G401.6 (cell line): Measurements from ENCODE around the gene HPCAL1.

Source experiments
- FAIRE-seq: peaks from 2 replicates; lab custom pipeline; 2012; peaks lifted over from hg19 to GRCh38; lab: Jason Lieb, UNC

The HPCAL1 gene

GRCh38 chr2:10357193-10358169, 54.8 kb downstream of the HPCAL1 start:
- FAIRE-seq, result no peak

GRCh38 chr2:10359246-10359645, 56.5 kb downstream of the HPCAL1 start:
- FAIRE-seq, result no peak

DNA sequence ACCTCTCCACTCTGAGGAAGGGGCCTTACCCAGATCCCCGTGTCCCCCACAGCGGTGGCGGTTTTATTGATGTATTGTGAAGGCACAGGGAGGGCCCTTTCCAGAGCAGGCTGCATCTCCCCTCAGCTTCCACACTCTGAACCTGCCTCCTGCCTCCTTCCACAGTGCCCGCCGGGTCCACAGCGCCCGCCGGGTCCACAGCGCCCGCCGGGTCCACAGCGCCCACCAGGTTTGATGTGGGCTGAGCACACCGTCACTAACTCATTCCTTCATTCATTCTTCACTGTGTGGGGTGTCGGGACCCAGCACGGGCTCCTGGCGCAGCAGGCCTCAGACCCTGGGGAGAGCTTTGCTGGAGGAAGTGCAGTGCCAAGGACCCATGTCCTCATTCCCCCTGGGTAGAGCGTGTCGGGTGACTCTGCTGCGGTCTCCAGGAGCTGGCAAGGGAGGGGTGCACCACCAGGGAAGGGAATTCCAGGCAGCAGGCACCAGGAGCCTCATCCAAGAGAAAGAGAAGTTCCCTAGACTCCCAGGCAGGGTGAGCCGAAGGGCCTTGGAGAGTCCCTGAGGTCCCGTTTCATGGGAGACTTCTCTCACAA, 57.1 kb downstream of the HPCAL1 start:
- FAIRE-seq, result no peak

DNA sequence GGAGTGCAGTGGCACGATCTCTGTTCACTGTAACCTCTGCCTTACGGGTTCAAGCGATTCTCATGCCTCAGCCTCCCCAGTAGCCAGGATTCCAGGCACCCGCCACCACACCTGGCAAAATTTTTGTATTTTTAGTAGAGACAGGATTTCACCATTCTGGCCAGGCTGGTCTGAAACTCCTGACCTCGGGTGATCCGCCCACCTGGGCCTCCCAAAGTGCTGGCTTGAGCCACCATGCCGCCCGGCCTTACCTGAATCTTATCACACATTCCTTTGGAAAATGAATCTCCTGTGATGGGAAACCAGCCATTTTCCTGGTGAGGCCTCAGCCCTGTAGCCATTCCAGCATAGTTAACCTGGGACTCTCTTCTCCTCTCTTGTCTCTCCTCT, 57.8 kb downstream of the HPCAL1 start:
- FAIRE-seq, result no peak

DNA sequence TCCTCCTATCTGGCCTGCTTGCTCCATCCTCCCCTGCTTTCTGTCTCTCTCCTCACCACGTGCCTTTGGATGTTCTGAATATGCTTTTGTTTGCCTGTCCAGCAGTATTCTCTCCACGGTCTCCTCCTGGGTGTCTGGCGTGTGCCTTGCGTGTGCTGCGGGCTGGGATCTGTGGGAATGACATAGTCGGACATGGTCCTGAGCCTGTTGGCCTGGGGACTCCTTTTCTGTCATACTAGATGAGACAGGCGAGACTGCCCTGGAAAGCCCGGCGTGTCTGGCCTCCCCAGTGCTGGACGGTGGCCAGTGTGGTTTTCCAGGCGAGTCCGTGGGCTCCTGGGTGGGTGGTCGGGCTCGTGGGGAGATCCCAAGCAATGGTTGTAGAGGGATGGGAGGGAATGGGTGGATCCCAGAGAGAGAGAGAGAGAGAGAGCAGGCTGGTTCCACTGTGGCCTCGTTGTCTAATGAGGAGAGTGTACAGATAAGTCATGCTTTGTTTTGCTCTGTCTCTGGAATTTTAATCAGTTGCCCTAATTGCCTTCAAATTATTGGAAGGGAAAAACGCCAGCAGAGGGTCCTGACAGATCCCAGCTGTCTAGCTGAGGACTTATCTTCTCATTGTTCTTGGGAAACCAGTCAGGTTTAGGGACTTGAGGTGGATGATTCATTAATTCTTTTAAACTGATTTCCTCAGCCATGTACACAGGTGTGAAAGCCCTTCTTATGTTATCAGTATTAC, 58.3 kb downstream of the HPCAL1 start:
- FAIRE-seq, result no peak

- no peak for FAIRE-seq
Observed at GRCh38 chr2:10362096-10362897, 59.6 kb downstream of the HPCAL1 start.

- no peak for FAIRE-seq
Observed at GRCh38 chr2:10362898-10363454, 60.3 kb downstream of the HPCAL1 start.

- FAIRE-seq, result no peak
Observed at GRCh38 chr2:10363861-10364610, 61.3 kb downstream of the HPCAL1 start.

DNA sequence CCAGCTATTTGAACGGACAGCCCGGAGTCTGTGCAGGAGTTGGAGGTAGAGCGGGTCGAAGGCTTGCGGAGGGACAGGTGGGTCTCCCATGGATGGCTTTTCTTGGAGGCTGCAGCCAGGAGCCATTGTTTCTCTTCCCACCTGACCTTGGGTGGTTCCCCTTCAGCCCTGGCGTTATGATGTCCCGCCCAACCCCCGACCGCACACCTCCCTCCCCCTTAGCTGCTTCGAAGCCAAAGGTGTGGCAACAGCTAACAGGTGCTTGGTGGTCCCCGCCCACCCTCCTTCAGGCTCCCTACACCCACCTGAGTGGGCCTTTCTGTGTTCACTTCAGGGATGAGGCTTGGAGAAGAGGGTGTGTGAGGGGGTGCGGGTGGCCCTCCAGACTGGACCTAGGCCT, 62.7 kb downstream of the HPCAL1 start:
- no peak for FAIRE-seq

GRCh38 chr2:10366601-10367270, 64.0 kb downstream of the HPCAL1 start:
- no peak for FAIRE-seq

DNA sequence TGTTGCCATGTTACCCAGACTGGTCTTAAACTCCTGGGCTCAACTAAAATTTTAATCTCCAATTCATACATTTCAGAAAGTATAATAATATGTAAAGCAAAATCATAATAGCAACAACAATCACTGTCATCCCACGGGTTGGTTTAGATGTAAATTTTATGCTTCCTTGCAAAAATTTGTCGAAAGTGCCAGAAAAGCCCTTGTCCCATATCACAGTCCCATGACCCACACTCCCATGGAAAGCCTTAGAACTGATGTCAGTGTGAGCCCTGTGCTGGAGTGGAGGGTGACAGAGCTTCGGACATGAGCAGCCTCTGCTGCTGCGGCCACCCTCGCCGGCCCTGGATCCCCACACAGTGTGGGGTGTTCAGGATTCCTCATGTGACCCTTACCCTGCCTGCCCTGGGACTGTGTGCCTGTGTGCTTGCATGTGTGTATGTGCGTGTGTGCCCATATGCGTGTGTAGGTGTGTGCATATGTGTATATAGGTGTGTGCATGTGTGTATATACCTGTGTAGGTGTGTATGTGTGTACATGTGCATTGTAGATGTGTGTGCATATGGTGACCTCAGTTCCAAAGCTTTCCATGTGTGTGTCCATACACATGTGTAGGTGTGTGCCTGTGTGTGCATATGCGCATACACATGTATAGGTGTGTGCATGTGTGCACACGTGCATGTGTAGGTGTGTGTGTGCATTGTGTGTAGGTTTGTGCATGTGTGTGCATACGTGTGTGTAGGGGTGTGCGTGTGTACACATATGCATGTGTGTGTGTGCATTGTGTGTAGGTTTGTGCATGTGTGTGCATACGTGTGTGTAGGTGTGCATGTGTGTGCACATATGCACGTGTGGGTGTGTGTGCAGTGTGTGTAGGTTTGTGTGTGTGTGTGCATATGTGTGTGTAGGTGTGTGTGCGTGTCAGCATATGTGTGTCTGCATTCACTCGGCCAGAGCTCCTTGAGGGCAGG, 65.1 kb downstream of the HPCAL1 start:
- no peak for FAIRE-seq

DNA sequence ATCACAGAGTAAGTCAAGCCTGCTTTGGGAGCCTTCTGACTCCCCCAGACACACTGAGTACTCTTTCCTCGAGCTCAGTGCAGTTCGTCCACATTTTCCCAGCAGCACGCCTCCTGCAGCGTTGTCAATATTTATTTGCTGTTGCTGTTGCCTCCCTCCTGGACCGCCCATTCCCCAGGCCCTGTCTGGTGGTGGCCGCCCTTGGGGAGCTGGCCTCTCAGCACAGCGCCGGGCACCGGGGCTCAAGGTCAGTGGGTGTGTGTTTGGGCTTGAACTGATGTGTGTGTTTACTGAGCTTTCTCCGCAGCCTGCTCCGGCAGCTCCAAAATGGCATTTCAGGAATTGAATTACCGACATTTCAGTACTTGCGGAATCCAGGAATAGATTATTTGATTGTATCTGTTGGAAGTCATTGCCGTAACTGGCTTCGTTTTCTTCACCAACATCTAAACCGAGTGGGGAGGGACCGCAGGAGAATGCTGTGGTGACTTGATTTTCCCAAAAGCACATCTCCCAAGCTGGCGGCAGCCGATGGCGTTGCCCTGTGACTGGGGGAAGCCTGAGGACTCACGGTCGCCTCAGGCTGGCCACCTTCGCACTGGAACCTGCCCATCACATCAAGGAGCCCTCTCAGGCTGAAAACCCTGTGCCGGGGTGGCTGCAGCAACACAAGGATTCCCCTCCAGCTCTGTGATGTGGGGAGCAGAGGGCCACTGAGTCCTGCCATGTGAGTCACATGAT, 66.0 kb downstream of the HPCAL1 start:
- no peak for FAIRE-seq

GRCh38 chr2:10369269-10370255, 66.9 kb downstream of the HPCAL1 start:
- FAIRE-seq, result no peak

DNA sequence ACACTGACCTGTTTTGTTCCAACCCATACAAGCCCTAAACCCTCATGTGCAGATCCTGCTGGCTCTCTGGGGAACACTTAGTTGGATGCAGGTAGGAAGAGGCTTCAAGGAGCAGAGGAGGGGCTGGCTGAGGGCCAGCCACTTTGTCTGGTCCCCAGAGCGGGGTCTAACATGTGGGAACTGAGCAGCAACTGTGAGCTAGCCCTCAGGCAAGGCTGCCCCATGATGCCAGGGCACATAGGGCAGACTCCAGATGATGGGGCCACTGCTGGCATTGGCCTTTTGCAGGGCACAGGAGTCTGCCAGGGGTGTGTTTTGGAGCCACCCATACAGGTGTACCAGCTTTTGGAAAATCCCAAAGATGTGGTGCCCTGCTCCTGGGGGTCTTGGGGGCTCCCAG, 67.7 kb downstream of the HPCAL1 start:
- no peak for FAIRE-seq

GRCh38 chr2:10370895-10371294, 68.2 kb downstream of the HPCAL1 start:
- FAIRE-seq, result no peak

- FAIRE-seq, result no peak
Observed at GRCh38 chr2:10371441-10372196, 68.9 kb downstream of the HPCAL1 start.
